ENCODE measurements around the gene CACNA1H.
A peak's percentile ranks its signal among the peaks of the same experiment; 100 is the strongest.

The CACNA1H gene

DNA sequence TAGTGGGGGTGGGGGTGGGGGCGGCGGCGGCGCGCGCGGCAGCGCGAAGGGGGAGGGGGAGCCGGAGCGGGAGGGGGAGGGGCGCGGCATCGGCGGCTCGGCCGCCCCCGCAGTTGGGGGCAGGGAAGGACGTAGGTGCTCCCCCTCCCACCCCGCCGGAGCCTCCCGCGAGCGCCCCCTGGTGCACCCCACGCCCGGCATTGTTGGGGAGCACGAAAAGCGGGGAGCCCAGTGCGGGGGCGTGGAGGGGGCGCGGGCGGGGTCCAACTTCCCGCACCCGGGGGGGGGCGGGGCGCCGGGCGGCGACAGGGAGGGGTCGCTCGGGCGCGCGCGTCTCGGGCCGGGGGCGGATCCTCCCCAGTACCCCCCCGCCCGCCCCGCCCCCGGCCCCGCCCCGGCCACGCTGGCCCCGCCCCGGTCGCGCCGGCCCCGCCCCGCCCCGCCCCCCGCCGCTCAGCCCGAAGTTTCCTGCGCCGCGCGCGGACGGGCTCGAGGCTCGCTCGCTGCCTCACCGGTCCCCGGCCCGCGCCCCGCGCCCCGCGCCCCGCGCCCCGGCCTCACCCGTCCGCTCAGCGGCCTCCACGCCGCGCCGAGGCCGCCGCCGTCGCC lies at the start of gene CACNA1H:
Gene CACNA1H (plus strand): TSS at position 456 of the 609 bp plus-strand sequence. CDS start 632 bp downstream, outside the sequence.
- DNase-seq = peak; percentile 55

GRCh38 chr16:1103636-1103980 lies 49.3 kb upstream of the CACNA1H start:
- no peak for DNase-seq

DNA sequence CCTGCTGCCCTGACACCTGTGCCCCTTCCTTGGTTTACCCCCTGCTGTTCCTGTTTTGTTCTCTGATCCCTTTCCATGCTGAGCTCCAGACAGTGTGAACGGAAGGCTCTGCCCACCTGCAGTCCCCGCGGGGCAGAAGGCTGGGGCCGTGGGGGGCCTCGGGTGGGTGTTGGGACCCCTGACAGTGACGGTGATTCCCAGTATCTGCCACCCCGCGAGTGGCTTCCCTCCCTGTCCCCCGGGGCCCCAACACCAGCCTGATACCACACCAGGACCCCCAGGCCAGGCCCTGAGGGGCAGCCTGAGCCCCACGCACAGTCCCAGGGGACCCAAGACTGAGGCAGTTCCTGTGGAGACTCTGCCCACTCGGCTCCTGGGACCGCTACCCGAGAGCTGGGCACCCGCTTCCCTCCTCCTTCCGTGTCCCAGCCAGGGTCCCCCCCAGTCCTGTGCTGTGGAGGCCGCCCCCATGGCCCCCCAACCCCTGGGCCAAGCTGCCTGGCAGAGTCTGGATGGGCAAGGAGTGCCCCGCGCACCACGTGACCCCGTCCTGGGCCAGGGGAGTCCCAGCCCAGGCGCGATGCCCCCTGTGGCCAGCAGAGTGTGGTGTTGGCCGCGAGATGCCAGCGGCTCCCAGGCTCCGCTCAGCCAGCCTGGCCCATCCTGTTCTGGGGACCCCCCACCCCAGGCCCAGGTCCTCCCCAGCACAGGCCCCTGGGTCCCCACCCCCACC lies 46.9 kb upstream of the CACNA1H start:
- no peak for DNase-seq

DNA sequence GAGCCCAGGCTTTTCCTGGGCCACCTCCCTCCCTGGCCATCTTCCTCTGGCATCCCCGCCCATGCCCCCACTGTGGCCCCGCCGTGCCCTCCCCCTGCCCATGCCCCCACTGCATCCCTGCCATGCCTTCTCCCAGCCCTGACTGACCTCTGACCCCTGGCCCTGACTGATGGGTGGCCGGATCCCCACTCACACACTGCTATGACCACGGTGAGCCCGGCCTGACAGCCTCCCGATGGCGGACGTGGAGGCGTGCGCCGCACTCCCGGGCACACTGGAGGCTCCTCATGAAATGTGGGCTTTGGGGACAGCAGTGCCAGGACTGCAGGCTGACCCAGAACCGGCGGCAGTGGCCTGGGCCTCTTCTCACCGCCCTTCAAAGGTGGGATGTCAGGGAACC lies 46.2 kb upstream of the CACNA1H start:
- DNase-seq = no peak

DNA sequence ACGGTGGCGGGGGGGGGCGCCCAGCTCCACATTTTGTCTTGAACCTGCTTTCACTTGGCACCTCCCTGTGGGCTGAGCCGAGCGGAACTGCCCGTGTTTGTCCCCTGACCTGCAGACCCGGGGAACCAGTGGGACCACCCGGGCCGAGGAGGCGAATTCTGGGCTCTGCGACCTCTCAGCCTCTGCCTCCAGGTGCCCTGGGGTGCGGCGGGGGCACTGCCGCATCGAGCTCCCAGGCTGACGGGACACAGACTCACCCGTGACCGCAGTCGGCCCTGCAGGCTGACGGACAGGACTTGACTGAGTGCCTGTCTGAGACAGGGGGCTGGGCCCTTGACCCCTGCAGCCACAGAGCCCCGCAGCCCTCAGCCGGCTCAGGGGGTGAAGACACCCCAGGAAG lies 45.8 kb upstream of the CACNA1H start:
- no peak for DNase-seq

GRCh38 chr16:1107731-1108130 lies 45.2 kb upstream of the CACNA1H start:
- DNase-seq = no peak

GRCh38 chr16:1108299-1109252 lies 44.3 kb upstream of the CACNA1H start:
- DNase-seq = no peak

GRCh38 chr16:1109648-1110047 lies 43.3 kb upstream of the CACNA1H start:
- DNase-seq = no peak

DNA sequence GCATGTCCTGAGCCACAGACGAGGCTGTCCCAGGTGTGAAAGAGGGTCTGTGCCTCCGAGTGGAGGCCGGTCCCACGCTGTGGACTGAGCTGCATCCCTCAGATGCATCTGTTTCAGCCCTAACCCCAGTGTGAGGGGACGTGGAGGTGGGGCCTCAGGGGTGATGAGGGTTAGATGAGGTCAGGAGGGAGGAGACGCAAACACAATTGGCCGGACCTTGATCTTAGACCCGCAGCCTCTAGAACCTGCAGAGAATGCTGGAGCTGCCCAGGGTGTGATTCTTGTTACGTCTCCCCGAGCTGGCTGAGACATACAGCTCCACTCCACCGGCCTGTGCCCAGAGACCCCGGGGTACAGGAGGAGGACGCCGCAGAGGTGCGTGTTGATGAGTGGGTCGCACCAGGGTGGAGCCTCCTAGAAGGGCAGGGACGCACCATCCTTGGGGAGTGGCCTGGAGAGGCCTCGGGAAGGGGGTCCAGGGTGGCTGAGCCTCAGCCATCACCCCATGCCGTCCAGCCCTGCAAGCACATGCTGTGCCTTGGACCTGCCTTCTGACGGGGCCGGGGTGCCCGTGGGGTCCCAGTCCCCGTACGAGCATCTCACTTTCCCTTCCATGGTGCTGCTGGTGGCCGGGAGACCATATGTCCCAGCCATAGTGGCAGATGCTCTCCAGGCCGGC lies 40.3 kb upstream of the CACNA1H start:
- no peak for DNase-seq

DNA sequence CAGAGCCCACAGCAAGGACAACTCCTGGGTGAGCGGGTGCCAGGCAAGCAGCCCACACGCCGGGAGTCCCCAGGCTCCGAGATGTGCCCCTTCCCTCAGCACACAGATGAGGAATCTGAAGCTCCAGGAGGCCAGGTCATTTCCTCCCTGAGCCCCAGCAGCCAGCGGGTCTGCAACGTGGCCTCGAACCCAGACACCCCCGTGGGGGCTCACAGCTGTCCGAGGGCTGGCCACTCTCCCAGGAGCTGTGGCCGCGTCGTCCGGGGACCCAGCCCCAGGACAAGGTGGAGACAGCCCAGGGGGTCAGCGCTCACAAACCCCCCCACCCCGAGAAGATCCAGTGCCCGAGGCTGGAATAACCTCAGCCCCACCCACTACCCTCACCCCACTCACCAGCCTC lies 39.4 kb upstream of the CACNA1H start:
- DNase-seq = no peak

GRCh38 chr16:1113889-1114526 lies 38.9 kb upstream of the CACNA1H start:
- no peak for DNase-seq

GRCh38 chr16:1116693-1117077 lies 36.2 kb upstream of the CACNA1H start:
- DNase-seq = no peak

DNA sequence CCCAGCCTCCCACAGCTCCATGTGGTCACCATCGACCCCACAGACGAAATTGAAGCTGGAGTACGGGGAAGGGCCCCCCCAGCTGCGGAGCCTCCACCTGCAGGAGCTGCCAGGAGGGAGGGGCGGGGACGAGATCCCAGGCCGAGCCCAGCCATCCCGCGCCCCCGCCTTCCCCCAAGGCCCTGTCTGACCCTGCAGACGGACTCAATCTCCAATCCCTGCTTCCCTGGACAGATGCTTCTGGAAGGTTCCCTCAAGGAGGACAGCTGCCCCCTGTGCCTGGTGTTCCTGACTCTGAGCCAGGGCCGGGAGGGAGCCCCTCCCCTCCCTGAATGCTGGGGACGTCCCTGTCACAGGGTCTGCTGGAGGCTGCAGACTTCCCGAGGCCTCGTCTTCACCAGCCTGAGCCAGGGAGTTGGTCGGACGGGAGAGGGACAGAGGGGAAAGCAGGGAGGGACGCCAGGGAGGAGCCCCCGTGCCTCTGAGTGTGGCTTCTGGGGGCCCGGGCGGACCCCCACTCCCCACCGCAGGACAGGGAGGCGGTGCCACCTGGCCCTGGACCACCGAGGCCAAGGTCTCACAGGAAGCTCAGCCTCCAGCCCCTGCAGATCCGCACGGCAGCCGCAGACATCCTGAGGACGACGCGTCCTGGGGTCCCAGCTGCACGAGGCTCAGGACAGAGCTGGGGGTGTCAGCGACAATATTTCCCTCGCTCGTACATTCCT lies 35.6 kb upstream of the CACNA1H start:
- DNase-seq = no peak

GRCh38 chr16:1117926-1118325 lies 35.0 kb upstream of the CACNA1H start:
- DNase-seq = no peak

- DNase-seq = no peak
These were observed 33.8 kb upstream of the CACNA1H start for GRCh38 chr16:1119129-1119528.

- DNase-seq = no peak
These were observed 32.9 kb upstream of the CACNA1H start for GRCh38 chr16:1119766-1120576.

- no peak for DNase-seq
These were observed 32.3 kb upstream of the CACNA1H start for GRCh38 chr16:1120577-1120941.

- no peak for DNase-seq
These were observed 31.9 kb upstream of the CACNA1H start for GRCh38 chr16:1121009-1121408.

GRCh38 chr16:1121601-1122397 lies 31.1 kb upstream of the CACNA1H start:
- no peak for DNase-seq

GRCh38 chr16:1122398-1122765 lies 30.5 kb upstream of the CACNA1H start:
- no peak for DNase-seq

Measured in stimulated activated naive CD4-positive, alpha-beta T cell treated with Interleukin-2 at 50 U/mL for 16 hours (primary cell).